A549 (cell line): ENCODE data around the gene TBXA2R. TPM values are rescaled to one million over a fixed set of nuclear protein-coding genes. Genes with fewer than 3 reads are reported as not detected.

ENCODE experiments used
- ATAC-seq, 2 experiments: fragments of 200-7000 bp in 1 of 2; fragments of >200 bp in 1 of 2; cut with Nextera tagmentation in 1 of 2; cut with Tn5 transposase in 1 of 2; 3 replicates each; pipeline versions ENCODE4 v1.8.0 to v1.9.1; 2018 to 2020; ENCODE audit warnings: mild to moderate bottlenecking in 1 of 2, moderate library complexity in 1 of 2
- CTCF ChIA-PET: fragments of 300-600 bp; sonication (Branson Sonifier 250); formaldehyde crosslinking; extraction: SDS; loops from one replicate; lab custom pipeline; 2021; ENCODE audit warnings: antibody characterized with exemption, inconsistent platforms; lab: Yijun Ruan, JAX
- POLR2A ChIA-PET: fragments of 350-600 bp; formaldehyde crosslinking; extraction: SDS; loops from one replicate; lab custom pipeline; 2021; ENCODE audit warnings: antibody characterized with exemption, inconsistent platforms; lab: Yijun Ruan, JAX
- DNase-seq, 2 experiments: peaks; one replicate each; pipeline versions ENCODE4 v3.0.0 to v3.0.0-alpha.2; 2011 to 2016; ENCODE audit warnings: low read depth in 1 of 2, low spot score in 1 of 2
- FAIRE-seq: peaks from 2 replicates; lab custom pipeline; 2011; peaks lifted over from hg19 to GRCh38; lab: Jason Lieb, UNC
- H3K27ac ChIP-seq, 2 experiments: fragments of >200 bp; sonication (Bioruptor Twin); formaldehyde crosslinking; 3 replicates each; pipeline ENCODE4 v1.5.1; 2016 to 2017
- H3K4me1 ChIP-seq: fragments of >200 bp; sonication (Bioruptor Twin); formaldehyde crosslinking; 3 replicates; pipeline ENCODE4 v1.6.1; 2016
- H3K4me2 ChIP-seq: fragments of >200 bp; sonication (Bioruptor Twin); formaldehyde crosslinking; 3 replicates; pipeline ENCODE4 v1.6.1; 2016
- H3K4me3 ChIP-seq: fragments of >200 bp; sonication (Bioruptor Twin); formaldehyde crosslinking; 3 replicates; pipeline ENCODE4 v1.5.1; 2016
- H3K9me3 ChIP-seq: fragments of >200 bp; sonication (Bioruptor Twin); formaldehyde crosslinking; 3 replicates; pipeline ENCODE4 v1.6.1; 2016
- BHLHE40 ChIP-seq: IDR thresholded peaks from 2 replicates; pipeline ENCODE4 v1.6.1; 2012; ENCODE audit warnings: low read depth, low read length, inconsistent platforms
- CBX2 ChIP-seq: fragments of 200-600 bp; sonication (generic); IDR thresholded peaks from 2 replicates; pipeline ENCODE4 v1.6.1; 2016; ENCODE audit warnings: low read depth, mild to moderate bottlenecking, borderline replicate concordance
- EHF ChIP-seq: fragments of 250-450 bp; sonication (Bioruptor Pico); IDR thresholded peaks from 2 replicates; pipeline ENCODE4 v1.5.0; 2020; ENCODE audit warnings: mild to moderate bottlenecking
- EP300 ChIP-seq, 2 experiments: fragments of >200 bp; sonication (Bioruptor Twin); formaldehyde crosslinking; IDR thresholded peaks; 2 replicates in 1 of 2; 3 replicates in 1 of 2; pipeline ENCODE4 v1.6.1; 2016 to 2017
- GATA3 ChIP-seq: IDR thresholded peaks from 2 replicates; pipeline ENCODE4 v1.6.1; 2012; ENCODE audit warnings: borderline replicate concordance
- HOXA7 ChIP-seq: fragments of 250-450 bp; sonication (Bioruptor Pico); IDR thresholded peaks from 2 replicates; pipeline ENCODE4 v1.5.0; 2020; ENCODE audit warnings: mild to moderate bottlenecking, moderate library complexity
- JUN ChIP-seq, 2 experiments: fragments of >200 bp; sonication (Bioruptor Twin); formaldehyde crosslinking; IDR thresholded peaks; 2 replicates in 1 of 2; 3 replicates in 1 of 2; pipeline ENCODE4 v1.6.1; 2016 to 2017
- KDM1A ChIP-seq: fragments of 200-600 bp; sonication (generic); IDR thresholded peaks from 2 replicates; pipeline ENCODE4 v1.6.1; 2016; ENCODE audit warnings: low read depth, mild to moderate bottlenecking
- MAFK ChIP-seq: fragments of 450-650 bp; IDR thresholded peaks from 2 replicates; pipeline ENCODE4 v1.6.1; 2014; ENCODE audit not compliant: partially characterized antibody
- MAX ChIP-seq: IDR thresholded peaks from 2 replicates; pipeline ENCODE4 v1.6.1; 2012
- MYC ChIP-seq: IDR thresholded peaks from 2 replicates; pipeline ENCODE4 v1.6.1; 2012; ENCODE audit warnings: mild to moderate bottlenecking, inconsistent platforms, low read length, improper control_type of control experiment, borderline replicate concordance
- NFE2L2 ChIP-seq: fragments of 150-350 bp; conservative IDR thresholded peaks from 2 replicates; pipeline ENCODE4 v1.6.1; 2014; ENCODE audit warnings: low read length
- NR3C1 ChIP-seq: fragments of >200 bp; sonication (Bioruptor Twin); formaldehyde crosslinking; IDR thresholded peaks from 3 replicates; pipeline ENCODE4 v1.6.1; 2017
- RARB ChIP-seq: fragments of 250-450 bp; sonication (Bioruptor Pico); IDR thresholded peaks from 2 replicates; pipeline ENCODE4 v1.8.0; 2021; ENCODE audit warnings: mild to moderate bottlenecking, moderate library complexity
- RFX5 ChIP-seq: fragments of 450-650 bp; IDR thresholded peaks from 2 replicates; pipeline ENCODE4 v1.7.1; 2014; ENCODE audit warnings: antibody characterized with exemption, mild to moderate bottlenecking, moderate library complexity
- SREBF2 ChIP-seq: fragments of 450-650 bp; IDR thresholded peaks from 2 replicates; pipeline ENCODE4 v1.6.1; 2014; ENCODE audit warnings: mild to moderate bottlenecking, moderate library complexity
- TP53 ChIP-seq: fragments of 250-450 bp; sonication (Bioruptor Pico); IDR thresholded peaks from 2 replicates; pipeline ENCODE4 v1.5.0; 2021; ENCODE audit warnings: mild to moderate bottlenecking, moderate library complexity
- ZNF302 ChIP-seq: fragments of 250-450 bp; sonication (Bioruptor Pico); IDR thresholded peaks from 2 replicates; pipeline ENCODE4 v1.9.0; 2021; ENCODE audit warnings: inconsistent platforms, mild to moderate bottlenecking, moderate library complexity
- WGBS: methylation state at CpG from one replicate; pipeline ENCODE4 v1.1.6; 2017; ENCODE audit errors: missing lambda C conversion rate; 5-methylcytosine and 5-hydroxymethylcytosine counted together
- polyA plus RNA-seq, 4 experiments: library from polyadenylated mRNA; depleted of rRNA in 3 of 4; stranded (reverse); fragments of >200 nt; fragmentation: RNase III in 1 of 4; extraction: RNeasy Plus Mini Kit Qiagen cat#74134 plus additional on column Dnase treatment in 1 of 4; gene quantifications; 2 replicates in 3 of 4; 3 replicates in 1 of 4; pipeline ENCODE4 v1.2.3, GENCODE V29; 2011 to 2017
- TF ChIP-seq, protein P1 (sequence below): IDR thresholded peaks from 2 replicates; pipeline ENCODE4 v1.6.1; 2012; ENCODE audit warnings: low read depth, borderline replicate concordance
- TF ChIP-seq, protein P2 (sequence below): fragments of >200 bp; sonication (Bioruptor Twin); formaldehyde crosslinking; IDR thresholded peaks from 3 replicates; pipeline ENCODE4 v1.6.1; 2016
- TF ChIP-seq, protein P3 (sequence below): fragments of >200 bp; sonication (Bioruptor Twin); formaldehyde crosslinking; IDR thresholded peaks from 2 replicates; pipeline ENCODE4 v1.6.1; 2016

Gene TBXA2R
- polyA plus RNA-seq, 2 of the 4 experiments (the other 2 are of a cell fraction), result 0.13 to 0.49 TPM

DNA sequence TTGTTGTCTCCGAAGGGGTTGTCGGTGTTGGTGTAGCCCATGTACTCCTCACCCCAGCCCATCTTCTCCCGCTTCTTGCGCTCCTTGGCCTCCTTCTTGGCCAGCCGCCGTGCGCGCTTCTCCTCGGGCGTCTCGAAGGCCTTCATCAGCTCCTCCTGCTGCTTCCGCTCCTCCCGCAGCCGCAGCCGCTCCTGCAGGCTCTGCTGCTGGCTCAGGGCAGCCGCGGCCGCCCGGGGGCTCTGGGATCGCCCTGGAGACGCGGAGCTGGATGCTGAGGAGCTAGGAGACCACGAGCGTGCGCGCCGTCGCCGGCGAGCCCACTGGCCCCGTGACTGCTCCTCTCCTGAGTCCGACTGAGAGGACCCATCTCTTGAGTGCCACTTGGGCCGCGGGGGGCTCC, 17.0 kb upstream of the TBXA2R start:
- ATAC-seq (no peak), DNase-seq (no peak), FAIRE-seq (no peak)
- Histone ChIP-seq H3K27ac (no peak overlapping the region), H3K4me3 (no peak overlapping the region), H3K9me3 (no peaks in the 10 kb centered on the region), H3K4me1 (peaks cover 10% of the 10 kb centered on the region; the same call in 2 of the 3 replicates), H3K4me2 (no peak overlapping the region)
- CTCF ChIA-PET, result interaction anchor here (0.9 to 1.4 kb wide), 2 partner anchors 48 to 67 kb away, joined by 3 to 4 read pairs; partner anchors contain the start of gene MFSD12
- POLR2A ChIA-PET, result no interaction called here
- TF ChIP-seq NR3C1 (no peak), MYC (no peak)
- 91% methylated on average over 29 of the region's 34 CpGs for WGBS

- CTCF ChIA-PET, result interaction anchor here (0.7 to 1.9 kb wide), 6 partner anchors 11 to 211 kb away, joined by 3 to 6 read pairs (median 4); partner anchors contain the start of gene MFSD12
- no peak overlapping the region for H3K4me2 ChIP-seq
- no peaks in the 10 kb centered on the region for H3K9me3 ChIP-seq
- H3K27ac ChIP-seq, result no peak overlapping the region
- POLR2A ChIA-PET, result no interaction called here
- TF ChIP-seq, protein P1, sequence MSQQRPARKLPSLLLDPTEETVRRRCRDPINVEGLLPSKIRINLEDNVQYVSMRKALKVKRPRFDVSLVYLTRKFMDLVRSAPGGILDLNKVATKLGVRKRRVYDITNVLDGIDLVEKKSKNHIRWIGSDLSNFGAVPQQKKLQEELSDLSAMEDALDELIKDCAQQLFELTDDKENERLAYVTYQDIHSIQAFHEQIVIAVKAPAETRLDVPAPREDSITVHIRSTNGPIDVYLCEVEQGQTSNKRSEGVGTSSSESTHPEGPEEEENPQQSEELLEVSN, result no peak
- TF ChIP-seq MAFK (no peak), EHF (no peak), EP300 (IDR thresholded peaks at IDR 0.05) (no peak), RARB (CRISPR knock-in tag) (no peak), ZNF302 (CRISPR knock-in tag) (no peak), RFX5 (no peak), BHLHE40 (no peak), MYC (no peak), NFE2L2 (no peak), JUN (IDR thresholded peaks at IDR 0.05) (no peak), CBX2 (no peak), HOXA7 (CRISPR knock-in tag) (no peak)
- TF ChIP-seq, protein P2, sequence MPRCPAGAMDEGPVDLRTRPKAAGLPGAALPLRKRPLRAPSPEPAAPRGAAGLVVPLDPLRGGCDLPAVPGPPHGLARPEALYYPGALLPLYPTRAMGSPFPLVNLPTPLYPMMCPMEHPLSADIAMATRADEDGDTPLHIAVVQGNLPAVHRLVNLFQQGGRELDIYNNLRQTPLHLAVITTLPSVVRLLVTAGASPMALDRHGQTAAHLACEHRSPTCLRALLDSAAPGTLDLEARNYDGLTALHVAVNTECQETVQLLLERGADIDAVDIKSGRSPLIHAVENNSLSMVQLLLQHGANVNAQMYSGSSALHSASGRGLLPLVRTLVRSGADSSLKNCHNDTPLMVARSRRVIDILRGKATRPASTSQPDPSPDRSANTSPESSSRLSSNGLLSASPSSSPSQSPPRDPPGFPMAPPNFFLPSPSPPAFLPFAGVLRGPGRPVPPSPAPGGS, result no peak
- no peak overlapping the region for H3K4me3 ChIP-seq
- DNase-seq (no peak), ATAC-seq (no peak), FAIRE-seq (no peak)
- H3K4me1 ChIP-seq, result peaks cover 10% of the 10 kb centered on the region; the same call in 2 of the 3 replicates
- 86% methylated on average over 12 of the region's 12 CpGs for WGBS
Measured at GRCh38 chr19:3622224-3622623, 15.5 kb upstream of the TBXA2R start.

DNA sequence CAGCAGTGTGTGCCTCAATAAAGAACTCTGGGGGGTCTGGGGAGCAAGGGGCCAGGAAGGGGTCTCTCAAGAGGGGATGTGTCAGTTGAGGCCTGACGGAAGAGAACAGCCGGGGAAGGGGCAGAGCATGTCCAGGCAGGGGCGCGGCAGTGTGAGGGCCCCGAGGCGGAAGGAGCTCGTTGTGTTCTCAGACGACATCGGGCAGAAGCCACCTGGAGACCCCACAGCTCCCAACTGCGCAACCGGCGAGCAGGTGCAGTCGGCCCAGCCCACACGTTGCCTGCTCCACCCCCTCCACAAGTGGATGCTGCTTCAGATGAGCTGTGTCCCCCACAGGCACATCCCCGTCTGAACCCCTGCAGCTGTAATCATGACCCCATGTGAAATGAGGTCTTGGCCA, 15.0 kb upstream of the TBXA2R start:
- Histone ChIP-seq H3K9me3 (no peaks in the 10 kb centered on the region), H3K4me3 (no peak overlapping the region), H3K27ac (no peak overlapping the region), H3K4me1 (peaks cover 10% of the 10 kb centered on the region; the same call in 2 of the 3 replicates), H3K4me2 (no peak overlapping the region)
- WGBS, result 96% methylated on average over 15 of the region's 15 CpGs
- FAIRE-seq (no peak), DNase-seq (no peak), ATAC-seq (no peak)
- POLR2A ChIA-PET, result no interaction called here
- TF ChIP-seq GATA3 (no peak), KDM1A (no peak), RFX5 (no peak), TP53 (CRISPR knock-in tag) (no peak), MAX (no peak), MAFK (no peak), SREBF2 (no peak), HOXA7 (CRISPR knock-in tag) (no peak)
- TF ChIP-seq, protein P3, sequence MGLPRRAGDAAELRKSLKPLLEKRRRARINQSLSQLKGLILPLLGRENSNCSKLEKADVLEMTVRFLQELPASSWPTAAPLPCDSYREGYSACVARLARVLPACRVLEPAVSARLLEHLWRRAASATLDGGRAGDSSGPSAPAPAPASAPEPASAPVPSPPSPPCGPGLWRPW, result no peak
- CTCF ChIA-PET, result interaction anchor here (0.7 to 1.9 kb wide), 6 partner anchors 10 to 211 kb away, joined by 3 to 6 read pairs (median 4); partner anchors contain the start of gene MFSD12
